ENCODE results near the gene ACTMAP. TPM values are rescaled to one million over a fixed set of nuclear protein-coding genes. Genes with fewer than 3 reads are reported as not detected.

ACTMAP gene
- total and polyA plus RNA-seq, 9 of the 15 experiments (the other 6 are each of a cell fraction or from before 2014, with no cell fraction given) = 1.7 to 16.6 (median 4.9) TPM

GRCh38 chr19:40799558-40800338, 49.5 kb upstream of the ACTMAP start (continued):
- no peak for TF ChIP-seq AFF4 (CRISPR knock-in tag; IDR thresholded peaks at IDR 0.05)
- peak; percentile 45; the same call in 1 of the 2 replicates for TF ChIP-seq ZNF263 (CRISPR knock-in tag; IDR thresholded peaks at IDR 0.05; ENCODE audit: borderline replicate concordance)
- TF ChIP-seq HOMEZ (CRISPR knock-in tag; IDR thresholded peaks at IDR 0.05) = no peak
- no peak for TF ChIP-seq HMG20B (CRISPR knock-in tag; IDR thresholded peaks at IDR 0.05)
- TF ChIP-seq DMBX1 (CRISPR knock-in tag; IDR thresholded peaks at IDR 0.05; ENCODE audit: borderline replicate concordance) = no peak
- TF ChIP-seq GTF2F1 (IDR thresholded peaks at IDR 0.05; ENCODE audit: low read depth, low read length) = no peak
- TF ChIP-seq PRDM10 (IDR thresholded peaks at IDR 0.05; ENCODE audit: partially characterized antibody) = no peak
- TF ChIP-seq MNT (conservative IDR thresholded peaks at IDR 0.05) = peak in 1 of 2 experiments; percentile 29; a peak in 1 of 4 replicates
- no peak for TF ChIP-seq ZNF707 (CRISPR knock-in tag; conservative IDR thresholded peaks at IDR 0.05)
- no peak for TF ChIP-seq NR1H2 (CRISPR knock-in tag; IDR thresholded peaks at IDR 0.05)
- peak; percentile 27 to 57; a peak in 2 of 4 replicates for TF ChIP-seq MAZ (CRISPR knock-in tag; conservative IDR thresholded peaks at IDR 0.05 in 1 of 2, IDR thresholded peaks at IDR 0.05 in 1 of 2)
- peak; percentile 35; the same call in 1 of the 2 replicates for TF ChIP-seq GATA2 (CRISPR knock-in tag; IDR thresholded peaks at IDR 0.05)
- no peak for TF ChIP-seq ZNF175 (CRISPR knock-in tag; IDR thresholded peaks at IDR 0.05; ENCODE audit: low read depth)
- no peak for TF ChIP-seq SREBF2 (CRISPR knock-in tag; IDR thresholded peaks at IDR 0.05)

All from K562 (cell line).